NCI-H187 (cell line): ENCODE measurements around the gene RPUSD2.

ENCODE experiments used
- DNase-seq, 2 experiments: peaks; one replicate each; lab custom pipeline; 2025; lab: John Stamatoyannopoulos, UW

RPUSD2 gene, protein sequence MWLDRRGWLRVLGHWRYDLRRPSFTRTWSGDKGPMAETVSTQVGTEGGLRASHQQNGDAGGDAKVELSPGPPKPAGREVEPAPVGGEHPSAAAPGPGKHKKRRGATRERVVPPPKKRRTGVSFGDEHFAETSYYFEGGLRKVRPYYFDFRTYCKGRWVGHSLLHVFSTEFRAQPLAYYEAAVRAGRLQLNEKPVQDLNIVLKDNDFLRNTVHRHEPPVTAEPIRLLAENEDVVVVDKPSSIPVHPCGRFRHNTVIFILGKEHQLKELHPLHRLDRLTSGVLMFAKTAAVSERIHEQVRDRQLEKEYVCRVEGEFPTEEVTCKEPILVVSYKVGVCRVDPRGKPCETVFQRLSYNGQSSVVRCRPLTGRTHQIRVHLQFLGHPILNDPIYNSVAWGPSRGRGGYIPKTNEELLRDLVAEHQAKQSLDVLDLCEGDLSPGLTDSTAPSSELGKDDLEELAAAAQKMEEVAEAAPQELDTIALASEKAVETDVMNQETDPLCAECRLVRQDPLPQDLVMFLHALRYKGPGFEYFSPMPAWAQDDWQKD

DNA sequence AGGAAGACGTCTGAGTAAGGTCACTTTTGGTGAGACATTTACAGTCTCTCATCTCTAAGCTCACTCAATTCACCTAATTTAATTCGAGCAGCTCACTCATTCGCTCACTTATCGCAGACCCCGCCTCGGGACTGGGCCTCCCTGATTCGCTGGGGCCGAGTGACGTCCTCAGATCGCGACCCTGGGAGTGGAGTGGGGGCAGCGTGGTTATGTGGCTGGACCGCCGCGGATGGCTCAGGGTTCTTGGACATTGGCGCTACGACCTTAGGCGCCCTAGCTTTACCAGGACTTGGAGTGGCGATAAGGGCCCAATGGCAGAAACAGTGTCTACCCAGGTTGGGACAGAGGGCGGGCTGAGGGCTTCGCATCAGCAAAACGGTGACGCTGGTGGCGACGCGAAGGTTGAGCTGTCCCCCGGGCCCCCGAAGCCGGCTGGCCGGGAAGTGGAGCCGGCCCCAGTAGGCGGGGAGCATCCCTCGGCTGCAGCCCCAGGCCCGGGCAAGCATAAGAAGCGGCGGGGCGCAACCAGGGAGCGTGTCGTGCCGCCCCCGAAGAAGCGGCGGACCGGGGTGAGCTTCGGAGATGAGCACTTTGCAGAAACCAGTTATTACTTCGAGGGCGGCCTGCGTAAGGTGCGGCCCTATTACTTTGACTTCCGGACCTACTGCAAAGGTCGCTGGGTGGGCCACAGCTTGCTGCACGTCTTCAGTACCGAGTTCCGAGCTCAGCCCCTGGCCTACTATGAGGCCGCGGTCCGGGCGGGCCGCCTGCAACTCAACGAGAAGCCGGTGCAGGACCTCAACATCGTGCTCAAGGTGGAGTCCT, at the start of gene RPUSD2:
TSS of gene RPUSD2 (plus strand) at position 171 of the 825 bp plus-strand sequence. CDS start at position 210, 39 bp downstream.
- DNase-seq, result peak; percentile 53 to 66

DNA sequence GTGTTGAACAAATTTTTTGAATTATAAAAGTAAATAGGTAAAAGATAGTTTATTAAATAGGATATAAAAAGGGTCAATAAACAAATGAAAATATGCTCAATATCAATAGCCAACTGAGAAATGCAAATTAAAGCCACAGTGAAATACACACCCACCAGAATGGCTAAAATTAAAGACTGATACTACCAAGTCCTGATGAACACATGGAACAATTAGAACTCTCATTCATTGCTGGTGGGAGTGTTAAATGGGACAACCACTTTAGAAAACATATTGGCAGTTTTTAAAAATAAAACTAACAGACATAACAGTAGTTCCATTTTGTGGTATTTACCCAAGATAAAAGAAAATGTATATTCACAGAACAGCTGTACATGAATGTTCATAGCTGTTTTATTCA, 45.5 kb upstream of the RPUSD2 start:
- DNase-seq, result no peak

DNA sequence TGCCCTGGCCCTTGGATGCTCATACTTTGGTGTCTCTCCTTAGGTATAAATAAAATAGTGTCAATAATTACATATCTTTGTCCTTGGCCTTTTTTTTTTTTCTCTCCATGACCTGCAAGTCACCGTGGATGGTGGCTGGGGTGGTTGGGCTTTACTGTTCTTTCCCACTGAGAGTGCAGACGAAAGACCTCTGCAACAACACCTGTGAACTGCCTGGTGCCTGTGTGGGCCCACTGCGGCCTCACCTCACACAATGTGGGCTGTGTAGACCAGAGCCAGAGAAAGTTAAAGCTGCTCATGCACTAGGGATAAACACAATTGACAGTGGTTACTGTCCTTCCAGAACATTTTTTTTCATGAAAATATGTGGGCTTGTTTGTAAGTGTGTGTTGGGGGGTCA, 43.2 kb upstream of the RPUSD2 start:
- DNase-seq, result no peak

DNA sequence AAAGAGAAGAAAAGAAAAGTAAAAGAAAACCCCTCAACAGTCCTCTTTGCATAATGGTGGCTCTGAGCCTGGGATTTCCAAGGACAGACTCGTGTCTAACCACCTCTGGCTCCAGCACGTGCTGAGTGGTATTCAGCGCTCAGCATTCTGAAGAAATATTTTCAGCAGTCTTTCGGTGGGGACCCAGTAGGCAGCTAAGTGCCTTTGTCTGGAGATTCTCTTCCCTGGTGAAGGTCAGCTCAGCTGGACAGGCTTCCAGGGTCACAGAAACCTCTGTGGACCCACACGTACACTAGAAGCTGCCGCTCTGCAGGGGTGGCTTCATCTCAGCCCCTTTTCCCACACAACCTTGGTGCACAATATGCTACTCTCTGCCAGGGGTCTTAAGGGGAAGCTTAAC, 40.3 kb upstream of the RPUSD2 start:
- DNase-seq, result no peak

DNA sequence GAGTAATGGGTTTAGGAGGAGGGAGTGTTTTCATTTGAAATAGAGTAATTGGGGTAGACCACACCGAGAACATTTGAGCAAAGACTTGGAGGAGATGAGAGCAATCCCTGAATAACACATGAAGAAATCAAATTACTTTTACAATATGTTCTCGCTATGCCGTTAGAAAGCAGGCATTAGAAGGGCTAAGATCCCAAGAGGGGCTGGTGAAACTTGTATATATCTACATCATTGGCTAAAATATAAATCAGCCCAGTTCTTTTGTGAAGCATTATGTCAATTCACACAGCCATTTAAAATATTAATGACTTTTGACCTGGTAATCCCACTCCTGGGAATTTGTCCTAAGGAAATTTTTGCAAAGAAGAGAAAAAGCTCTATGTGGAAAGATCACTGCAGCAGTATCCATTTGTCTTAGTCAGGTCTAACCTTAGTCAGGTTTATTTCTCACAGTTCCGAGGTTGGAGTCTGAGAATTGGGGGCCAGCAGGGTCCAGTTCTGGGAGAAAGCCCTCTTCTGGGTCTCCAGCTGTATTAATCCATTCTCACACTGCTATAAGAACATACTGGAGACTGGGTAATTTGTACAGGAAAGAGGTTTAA, 35.2 kb upstream of the RPUSD2 start:
- DNase-seq, result no peak

DNA sequence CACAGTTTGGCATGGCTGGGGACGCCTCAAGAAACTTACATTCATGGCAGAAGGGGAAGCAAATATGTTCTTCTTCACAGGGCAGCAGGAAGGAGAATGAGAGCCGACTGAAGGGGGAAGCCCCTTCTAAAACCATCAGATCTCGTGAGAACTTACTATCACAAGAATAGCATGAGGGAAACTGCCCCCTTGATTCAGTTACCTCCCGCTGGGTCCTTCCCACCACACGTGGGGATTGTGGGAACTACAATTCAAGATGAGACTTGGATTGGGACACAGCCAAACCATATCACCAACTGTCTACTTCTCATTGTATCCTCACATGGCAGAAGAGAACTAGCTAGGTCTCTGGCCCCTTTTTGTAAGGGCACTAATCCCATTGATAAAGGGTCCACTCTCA, 34.7 kb upstream of the RPUSD2 start:
- no peak for DNase-seq

DNA sequence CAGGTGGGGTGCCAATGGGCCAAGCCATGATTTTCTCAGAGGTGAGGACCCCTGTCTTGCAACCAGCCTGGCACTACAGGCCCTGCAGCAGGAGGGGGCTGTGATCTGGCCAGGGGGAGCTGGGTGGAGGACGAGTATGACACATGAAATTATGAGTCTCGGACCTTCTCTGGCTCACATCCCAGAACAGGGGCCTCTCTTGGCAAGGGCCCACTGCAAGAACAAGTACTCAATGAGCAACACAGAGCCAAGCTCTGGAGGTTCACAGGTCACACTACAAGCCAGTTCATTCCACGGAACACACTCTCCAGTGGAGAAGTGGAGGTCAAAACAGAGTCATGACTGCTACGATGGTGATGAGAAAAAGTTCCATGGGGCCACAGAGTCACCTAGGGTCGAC, 32.6 kb upstream of the RPUSD2 start:
- DNase-seq, result no peak

DNA sequence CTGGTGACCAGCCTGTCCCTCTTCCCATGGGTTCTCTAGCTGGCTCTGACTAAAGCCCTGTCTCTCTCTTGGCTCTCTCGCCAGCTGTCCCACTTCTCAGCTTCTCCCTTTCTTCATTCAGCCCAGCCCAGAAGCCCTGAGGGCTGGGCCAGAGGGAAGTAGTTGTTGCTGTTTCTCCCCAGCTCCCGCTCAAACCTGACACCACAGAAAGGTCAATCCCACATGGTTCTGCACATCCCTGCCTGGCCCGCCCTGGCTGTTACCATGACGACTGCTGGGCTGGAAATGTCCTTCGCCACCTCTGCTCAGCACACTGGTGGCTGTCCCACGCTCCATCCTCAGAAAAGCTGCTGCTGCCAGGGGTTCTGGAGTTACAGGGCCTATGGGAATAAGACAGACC, 30.1 kb upstream of the RPUSD2 start:
- no peak for DNase-seq

DNA sequence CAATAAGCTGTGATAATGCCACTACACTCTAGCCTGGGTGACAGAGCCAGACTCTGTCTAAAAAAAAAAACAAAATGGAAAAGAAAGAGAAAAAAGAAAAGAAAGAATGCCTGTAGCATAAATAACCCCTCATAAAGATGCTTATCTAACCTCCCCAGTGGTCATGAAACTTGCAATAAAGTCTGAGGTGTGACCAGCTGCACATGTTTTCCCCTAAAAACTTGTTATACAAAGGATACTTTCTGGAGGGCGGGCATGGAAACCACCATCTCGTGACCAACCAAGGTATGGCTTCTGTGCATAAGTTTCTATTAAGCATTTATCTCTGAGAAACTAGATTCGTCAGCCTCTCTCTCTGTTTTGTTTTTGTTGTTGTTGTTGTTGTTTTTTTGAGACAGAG, 26.0 kb upstream of the RPUSD2 start:
- DNase-seq, result no peak

DNA sequence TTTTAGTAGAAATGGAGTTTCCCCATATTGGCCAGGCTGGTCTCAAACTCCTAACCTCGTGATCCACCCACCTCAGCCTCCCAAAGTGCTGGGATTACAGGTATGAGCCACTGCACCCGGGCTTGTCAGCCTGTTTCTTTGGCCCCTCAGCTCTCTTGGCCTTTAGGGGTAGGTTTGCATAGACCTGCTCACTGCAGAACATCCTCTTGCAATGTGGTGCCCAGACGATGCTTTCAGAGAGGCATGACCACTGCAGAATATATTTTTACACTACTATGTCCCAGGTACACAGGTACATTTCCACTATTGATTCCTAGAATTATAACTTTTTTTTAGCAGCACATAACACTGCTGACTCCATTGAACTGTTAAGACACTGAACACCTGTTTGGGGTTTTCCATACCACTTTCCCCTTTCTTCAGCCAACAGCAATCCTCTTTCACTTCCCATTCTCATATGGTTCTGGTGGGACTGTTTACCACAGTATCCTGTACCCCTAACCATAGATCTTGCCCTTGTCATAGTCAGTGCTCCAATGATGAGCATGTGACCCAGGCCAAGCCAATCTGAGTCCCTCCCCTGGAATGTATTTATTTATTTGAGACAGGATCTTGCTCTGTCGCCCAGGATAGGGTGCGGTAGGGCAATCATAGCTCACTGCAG, 25.3 kb upstream of the RPUSD2 start:
- no peak for DNase-seq

DNA sequence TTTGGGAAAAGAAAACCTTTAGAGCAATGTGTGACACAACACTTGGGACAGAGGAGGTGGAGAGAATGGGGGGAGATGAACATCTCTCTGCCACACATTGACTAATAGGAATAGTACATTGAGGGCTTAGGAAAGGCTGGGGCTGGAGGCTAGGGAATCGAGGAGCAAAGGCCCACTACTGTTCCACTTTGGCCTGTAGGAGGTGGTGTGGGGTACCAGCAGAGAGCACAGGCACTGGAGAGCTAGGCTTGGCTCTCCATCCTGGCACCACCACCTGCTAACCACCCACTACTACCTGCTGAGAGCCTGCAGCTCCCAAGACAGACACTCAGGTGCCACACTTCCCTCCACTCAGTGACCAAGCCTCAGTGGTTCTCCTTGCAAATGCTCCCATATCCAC, 23.6 kb upstream of the RPUSD2 start:
- no peak for DNase-seq

DNA sequence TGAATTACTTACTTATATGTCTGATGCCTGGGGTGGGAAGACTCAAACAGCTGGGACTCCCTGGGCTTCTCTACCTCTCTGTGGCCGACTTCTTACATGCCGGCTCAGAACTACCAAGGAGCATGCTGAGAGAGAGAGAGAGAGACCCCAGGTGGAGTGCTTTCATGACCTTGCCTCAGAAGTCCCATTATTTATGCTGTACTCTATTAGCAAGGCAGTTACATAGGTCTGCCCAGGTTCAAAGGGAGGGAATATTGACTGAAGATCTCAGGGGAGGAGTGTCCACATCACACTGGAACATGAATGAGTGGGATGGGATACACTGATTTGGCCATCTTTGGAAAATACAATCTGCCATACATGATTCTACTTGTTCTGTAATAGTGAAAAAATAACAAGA, 20.5 kb upstream of the RPUSD2 start:
- DNase-seq, result no peak

DNA sequence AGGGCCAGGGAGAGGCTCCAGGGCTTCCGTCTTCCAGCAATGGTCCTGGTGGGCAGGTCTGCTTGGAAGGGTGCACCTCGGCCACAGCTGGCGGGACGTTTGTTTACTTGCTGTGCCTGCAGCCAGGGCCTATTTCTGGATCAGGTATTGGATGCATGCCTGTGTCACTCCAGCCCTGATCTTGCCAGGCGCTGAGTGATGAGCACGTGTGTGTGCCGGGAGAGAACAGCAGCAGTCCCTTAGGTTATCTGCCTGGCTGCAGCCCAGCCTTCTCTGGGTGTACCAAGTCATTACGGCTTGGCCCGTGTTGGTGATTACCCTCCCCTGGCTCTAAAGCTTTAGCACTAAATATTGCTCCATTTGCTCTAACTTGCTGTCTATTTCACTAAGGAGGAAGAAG, 19.2 kb upstream of the RPUSD2 start:
- DNase-seq, result no peak

DNA sequence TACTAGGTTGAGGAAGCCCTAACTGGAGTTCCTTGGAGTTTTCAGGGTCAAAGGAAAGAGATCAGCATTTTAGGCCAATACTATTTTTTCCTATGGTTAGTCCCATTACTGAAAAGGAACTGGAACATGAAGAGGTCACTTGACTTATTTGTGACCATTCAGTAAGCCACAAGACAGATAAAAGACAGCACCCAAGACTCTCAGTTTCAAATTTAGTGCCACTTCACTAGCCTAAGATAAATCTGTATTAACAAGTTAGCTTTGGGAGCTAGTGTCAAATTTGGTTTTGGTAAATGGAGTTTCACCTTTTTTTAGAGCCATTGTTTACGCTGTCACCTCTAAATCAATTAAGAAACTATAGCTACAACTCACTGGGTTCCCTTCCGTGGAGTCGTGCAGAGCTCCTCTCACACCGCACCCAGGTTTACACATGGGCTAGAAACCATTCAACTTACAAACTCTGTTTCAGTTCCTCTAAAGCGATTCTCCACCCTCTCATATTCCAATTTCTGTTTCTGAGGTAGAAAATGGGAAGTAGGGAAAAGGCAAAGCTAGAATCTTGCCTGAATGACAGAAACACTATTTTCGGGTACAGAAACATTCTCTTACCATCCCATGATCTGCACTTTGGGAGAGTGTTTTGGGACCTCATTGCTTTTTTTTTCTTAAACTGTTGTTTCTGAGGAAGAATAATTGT, 18.6 kb upstream of the RPUSD2 start:
- no peak for DNase-seq

DNA sequence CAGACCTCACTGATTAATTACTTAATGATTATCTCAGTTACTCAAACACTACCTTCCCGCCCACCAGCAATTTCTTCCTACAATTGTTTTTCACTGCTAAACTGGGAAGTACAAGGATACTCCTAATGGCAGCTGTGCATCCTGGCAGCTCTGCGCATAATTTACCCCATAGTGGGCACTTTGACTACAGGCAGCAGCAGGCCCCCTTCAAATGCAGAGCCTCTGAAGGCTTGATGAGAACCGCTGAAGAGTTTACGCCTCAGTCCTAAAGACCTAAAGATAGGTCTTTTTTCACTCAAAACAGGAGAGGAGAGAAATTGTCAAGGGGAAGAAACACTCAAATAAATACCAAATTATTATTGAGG, 15.0 kb upstream of the RPUSD2 start:
- DNase-seq, result no peak

DNA sequence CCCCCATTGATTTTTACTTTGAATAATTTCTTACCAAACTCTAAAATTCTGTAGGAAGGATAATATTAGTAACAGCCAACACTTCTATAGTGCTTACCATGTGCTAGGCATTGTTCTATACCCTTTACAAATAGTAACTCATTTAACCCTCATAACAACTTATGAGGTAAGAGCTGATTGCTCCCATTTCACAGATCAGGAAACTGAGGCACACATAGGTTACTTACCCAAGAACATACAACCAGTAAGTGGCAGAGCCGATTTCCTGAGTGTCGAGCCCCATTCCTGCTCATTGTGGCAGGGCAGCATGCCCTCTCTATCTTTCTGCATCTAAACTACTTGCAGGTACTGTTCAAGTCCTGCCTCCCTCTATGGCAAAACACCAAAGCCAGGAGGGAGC, 13.2 kb upstream of the RPUSD2 start:
- no peak for DNase-seq

DNA sequence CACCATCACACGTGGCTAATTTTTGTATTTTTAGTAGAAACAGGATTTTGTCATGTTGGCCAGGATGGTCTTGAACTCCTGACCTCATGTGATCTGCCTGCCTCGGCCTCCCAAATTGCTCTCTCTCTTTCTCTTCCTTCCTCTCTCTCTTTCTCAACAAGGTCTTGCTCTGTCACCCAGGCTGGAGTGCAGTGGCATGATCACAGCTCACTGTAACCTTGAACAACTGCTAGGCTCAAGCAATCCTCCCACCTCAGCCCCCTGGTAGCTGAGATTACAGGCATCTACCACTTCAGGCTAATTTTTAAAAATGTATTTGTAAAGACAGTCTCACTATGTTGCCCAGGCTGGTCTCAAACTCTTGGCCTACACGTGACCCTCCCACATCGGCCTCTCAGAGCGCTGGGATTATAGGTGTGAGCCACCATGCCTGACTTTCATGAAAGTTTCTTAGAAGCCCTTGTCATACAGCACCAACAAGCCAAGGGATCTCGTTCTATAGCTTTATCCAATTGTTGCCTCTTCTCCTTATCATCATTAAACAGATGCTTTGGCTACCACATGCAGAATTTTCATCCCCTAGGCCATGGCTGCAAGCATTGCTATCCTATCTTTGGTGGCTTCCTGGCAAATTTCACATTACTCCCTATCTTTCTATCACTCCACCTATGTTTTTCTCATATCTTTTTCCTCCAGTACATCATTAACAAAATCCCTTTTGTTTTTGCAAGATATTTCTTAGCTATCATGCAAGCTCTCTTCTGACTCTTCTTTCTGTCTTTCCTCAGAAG, 10.0 kb upstream of the RPUSD2 start:
- DNase-seq, result no peak

DNA sequence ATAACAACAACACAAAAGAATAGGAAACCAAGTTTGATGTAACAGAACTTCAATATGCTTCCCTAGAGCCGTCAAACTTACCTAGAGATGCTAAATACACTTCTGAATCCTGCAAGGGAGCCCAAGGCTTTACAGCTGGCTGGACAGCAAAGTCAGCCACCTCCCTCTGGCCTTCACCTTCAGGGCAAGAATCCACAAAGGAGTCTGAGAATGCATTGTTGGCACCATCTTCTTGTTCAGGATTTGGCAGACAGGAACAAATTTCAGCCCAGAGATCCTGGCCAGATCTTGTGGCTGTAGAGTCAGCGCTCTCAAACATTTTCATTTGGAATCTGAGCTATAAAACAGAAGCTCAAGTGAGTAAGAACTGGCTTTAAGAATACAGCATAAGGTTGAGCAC, 6.4 kb upstream of the RPUSD2 start:
- DNase-seq, result no peak

DNA sequence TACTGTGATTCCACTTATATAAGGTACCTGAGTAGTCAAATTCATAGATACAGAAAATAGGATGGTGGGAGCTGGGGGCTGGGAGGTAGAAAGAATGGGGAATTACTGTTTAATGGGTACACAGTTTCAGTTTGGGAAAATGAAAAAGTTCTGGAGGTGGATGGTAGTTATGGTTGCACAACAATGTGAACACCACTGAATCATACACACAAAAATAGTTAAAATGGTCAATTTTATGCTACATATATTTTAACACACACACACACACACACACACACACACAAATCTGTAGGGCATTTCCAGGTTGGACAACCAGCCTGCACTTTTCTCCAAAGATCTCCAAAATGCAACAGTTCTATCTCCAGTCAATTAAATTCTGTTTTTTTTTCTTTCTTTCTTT, 5.7 kb upstream of the RPUSD2 start:
- DNase-seq, result no peak

DNA sequence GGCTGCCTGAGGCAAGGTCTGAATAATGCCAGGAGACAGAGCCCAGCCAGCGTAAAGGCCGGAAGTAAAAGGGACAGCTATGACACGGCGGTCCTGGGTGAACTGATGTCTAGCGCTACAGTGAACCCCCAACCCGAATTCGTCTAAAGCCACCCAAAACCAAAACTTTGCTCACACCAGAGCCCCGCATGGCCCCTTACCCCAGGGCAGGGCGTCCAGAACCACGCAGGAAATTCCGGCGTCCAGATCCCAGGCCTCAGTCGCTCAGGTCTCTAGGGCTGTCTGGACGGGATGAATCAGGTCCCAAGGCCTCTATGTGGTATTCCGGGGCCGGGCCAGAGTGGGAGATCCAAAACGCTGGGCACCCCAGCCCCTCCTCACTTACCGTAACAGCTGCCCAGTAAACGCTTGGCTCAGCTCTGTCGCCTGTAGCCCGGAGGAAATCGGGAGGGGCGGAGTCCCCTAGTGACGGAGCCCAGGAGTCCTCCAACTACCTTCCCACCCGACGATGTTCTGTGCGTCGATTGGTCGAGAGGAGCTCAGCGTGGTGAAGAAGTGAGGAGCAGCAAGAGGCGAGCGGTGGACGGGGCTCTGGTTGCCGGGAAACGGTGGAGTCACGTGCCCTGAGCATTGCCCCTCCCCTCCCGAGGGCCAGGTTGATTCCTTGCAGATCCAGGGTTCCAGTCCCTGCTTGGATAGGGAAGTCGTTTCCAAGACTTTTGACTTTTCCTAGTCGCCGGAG, 4.3 kb upstream of the RPUSD2 start, which contains the start of gene CCDC32:
TSS of gene CCDC32 (minus strand) at position 452 of the 742 bp plus-strand sequence. CDS start 2,027 bp downstream, outside the sequence.
- peak; percentile 25 to 87 for DNase-seq
